ENCODE results near the gene RTL9.
A peak's percentile ranks its signal among the peaks of the same experiment; 100 is the strongest.
"Not testable (repeated sequence)": the region's sequence is repeated elsewhere in the genome, so short reads cannot be mapped to it uniquely, and the experiment has no call there.

RTL9 gene

GRCh38 chrX:110358548-110358947, at the start of gene RTL9:
RTL9 (plus strand) TSS chrX:110358848; CDS start chrX:110450618, 91,770 bp downstream.
- DNase-seq: no peak

- DNase-seq: peak; percentile 27
Measured at GRCh38 chrX:110310000-110310790, 48.5 kb upstream of the RTL9 start.

- no peak for DNase-seq
Measured at GRCh38 chrX:110310896-110311295, 47.8 kb upstream of the RTL9 start.

- DNase-seq: no peak
Measured at GRCh38 chrX:110311437-110312230, 47.0 kb upstream of the RTL9 start.

GRCh38 chrX:110315551-110315950, 43.1 kb upstream of the RTL9 start:
- DNase-seq: no peak

GRCh38 chrX:110316351-110317060, 42.1 kb upstream of the RTL9 start:
- no peak for DNase-seq

GRCh38 chrX:110317061-110317819, 41.4 kb upstream of the RTL9 start:
- DNase-seq: no peak

GRCh38 chrX:110317820-110318663, 40.6 kb upstream of the RTL9 start, which contains the start of gene AMMECR1:
AMMECR1 (minus strand) TSS chrX:110318085; CDS start chrX:110318071, 14 bp downstream.
- peak; percentile 12 for DNase-seq

GRCh38 chrX:110318664-110318968, 40.0 kb upstream of the RTL9 start:
- no peak for DNase-seq

- DNase-seq: no peak
Measured at GRCh38 chrX:110320381-110320987, 38.2 kb upstream of the RTL9 start.

- DNase-seq: no peak
Measured at GRCh38 chrX:110321081-110321480, 37.6 kb upstream of the RTL9 start.

GRCh38 chrX:110321670-110322069, 37.0 kb upstream of the RTL9 start:
- DNase-seq: no peak

GRCh38 chrX:110322603-110323002, 36.0 kb upstream of the RTL9 start:
- no peak for DNase-seq

GRCh38 chrX:110326712-110327111, 31.9 kb upstream of the RTL9 start:
- no peak for DNase-seq

- no peak for DNase-seq
Measured at GRCh38 chrX:110327336-110327735, 31.3 kb upstream of the RTL9 start.

- DNase-seq: not testable (repeated sequence)
Measured at GRCh38 chrX:110328613-110329012, 30.0 kb upstream of the RTL9 start.

GRCh38 chrX:110331444-110332030, 27.1 kb upstream of the RTL9 start:
- DNase-seq: no peak

- not testable (repeated sequence) for DNase-seq
Measured at GRCh38 chrX:110333458-110333857, 25.2 kb upstream of the RTL9 start.

- DNase-seq: no peak
Measured at GRCh38 chrX:110338935-110339334, 19.7 kb upstream of the RTL9 start.

GRCh38 chrX:110341189-110342035, 17.2 kb upstream of the RTL9 start:
- no peak for DNase-seq

All from NCI-H187 treated with DMSO at 0.1 percent for 48 hours (cell line).